NCI-H146 treated with DMSO at 0.1 percent for 48 hours (cell line): Measurements from ENCODE around the gene ALS2CL.

Source experiments
- DNase-seq: peaks from one replicate; lab custom pipeline; 2025; ENCODE audit not compliant: unreplicated experiment; lab: John Stamatoyannopoulos, UW

The ALS2CL gene

DNA sequence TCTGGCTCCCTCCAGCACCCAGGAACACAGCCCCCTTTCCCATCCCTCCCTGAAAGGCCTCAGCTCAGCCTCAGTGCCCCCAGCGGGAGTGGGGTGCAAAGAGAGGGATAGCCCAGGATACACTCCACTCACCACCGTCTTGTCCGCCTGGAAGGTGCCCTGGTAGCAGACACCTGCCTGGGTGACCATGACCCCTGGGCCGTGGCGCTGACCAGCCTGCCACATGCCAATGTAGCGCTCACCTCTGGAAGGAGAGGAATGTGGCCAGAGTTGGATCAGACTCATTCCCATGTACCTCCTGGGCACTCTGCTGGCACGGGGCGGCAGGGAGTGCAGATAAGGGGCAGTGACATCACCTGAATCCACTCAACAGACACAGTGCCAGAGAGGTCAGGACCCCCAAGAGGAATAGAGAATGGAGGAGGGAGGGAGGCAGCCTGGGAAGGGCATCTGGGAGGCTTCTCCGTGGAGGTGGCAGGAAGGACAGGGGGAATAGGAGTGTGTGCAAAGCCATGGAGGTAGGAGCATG is 13.1 kb downstream of the ALS2CL start:
- no peak for DNase-seq

DNA sequence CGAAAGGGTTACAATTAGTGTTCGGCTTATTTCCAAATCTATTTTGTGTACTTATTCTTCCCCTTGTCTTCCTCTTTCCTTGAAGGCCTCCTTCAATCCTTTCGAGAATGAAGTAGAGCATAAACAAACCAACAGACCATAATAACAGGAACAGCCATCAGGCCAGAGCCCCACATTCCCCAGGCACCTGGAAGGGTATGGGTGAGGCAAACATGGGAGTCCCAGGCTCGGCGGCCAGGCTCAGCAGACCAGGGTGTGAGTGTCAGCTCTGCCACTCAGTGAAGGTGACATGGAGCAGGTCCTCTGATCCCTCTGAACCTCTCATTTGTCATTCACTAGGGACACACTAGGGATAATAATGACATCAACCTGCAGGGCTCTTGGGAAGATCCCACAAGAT is 13.8 kb downstream of the ALS2CL start:
- no peak for DNase-seq

DNA sequence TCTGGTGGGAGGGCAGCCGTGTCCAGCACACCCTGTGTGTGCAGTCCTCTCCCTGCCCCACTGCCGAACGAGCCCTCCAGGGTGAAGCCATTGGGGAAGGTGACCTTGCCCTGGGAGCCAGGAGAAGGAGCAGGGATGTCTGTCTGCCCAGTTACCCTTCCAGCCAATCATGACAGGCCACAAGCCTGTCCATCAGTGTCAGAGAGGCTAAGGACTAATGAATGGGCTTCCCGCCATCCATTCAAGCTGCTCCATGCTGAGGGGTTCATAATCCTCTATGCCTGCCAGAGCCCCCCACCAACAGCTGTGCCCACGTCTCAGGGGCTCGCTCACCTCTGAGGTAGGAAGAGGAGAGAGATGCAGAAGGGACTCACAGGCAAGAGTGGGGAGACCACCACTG is 15.2 kb downstream of the ALS2CL start:
- no peak for DNase-seq

DNA sequence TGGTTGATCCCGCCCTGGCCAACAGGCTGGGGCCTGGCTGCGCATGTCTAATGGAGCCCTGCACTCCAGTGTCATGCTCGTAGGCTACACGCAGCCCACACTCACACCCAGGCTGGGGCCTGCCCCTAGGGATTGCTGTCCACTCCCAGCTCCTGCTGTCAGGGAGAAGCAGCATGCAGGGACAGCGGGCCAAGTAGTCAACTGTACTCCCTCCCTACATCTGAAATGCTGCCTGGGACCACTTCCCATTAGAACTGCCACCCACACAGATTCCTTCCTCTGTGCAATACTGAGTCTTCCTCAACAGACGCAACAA is 16.1 kb downstream of the ALS2CL start:
- no peak for DNase-seq

DNA sequence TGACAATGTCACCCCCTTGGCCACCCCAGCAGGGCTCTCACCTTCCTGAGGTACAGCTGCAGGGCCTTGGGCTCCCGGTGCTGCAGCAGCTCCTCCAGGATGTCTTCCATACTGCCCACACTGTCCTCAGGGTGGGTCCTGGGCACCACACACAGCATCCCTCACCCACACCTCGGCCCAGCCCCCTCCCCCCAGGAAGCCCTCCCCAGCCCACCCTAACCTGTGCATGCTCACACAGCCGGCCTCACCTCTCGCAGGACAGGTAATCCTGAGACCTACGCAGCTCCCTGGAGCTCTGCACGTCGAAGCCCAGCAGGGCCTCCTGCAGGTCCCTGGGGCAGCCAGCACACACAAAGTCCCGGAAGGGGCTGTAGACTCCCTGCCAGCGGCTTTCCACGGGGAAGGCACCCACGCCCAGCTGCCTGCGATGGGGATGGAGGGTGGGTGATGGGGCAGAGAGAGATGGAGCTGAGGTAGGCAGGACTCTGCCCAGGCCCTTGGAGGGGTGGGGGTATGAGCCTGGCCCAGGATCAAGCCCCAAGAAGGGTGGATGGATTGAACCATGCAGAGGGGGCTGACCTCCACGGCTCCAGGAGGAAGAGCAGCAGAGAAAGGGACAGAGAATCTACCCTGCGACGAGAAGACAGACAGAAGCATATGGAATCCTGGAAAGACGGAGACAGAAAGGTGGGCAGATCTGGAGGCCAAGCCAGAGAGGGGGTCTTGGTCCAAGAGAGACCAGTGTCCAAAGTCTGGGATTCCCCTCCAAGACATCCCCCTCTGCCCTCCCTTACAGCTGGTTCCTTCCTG is 16.7 kb downstream of the ALS2CL start:
- DNase-seq, result no peak

DNA sequence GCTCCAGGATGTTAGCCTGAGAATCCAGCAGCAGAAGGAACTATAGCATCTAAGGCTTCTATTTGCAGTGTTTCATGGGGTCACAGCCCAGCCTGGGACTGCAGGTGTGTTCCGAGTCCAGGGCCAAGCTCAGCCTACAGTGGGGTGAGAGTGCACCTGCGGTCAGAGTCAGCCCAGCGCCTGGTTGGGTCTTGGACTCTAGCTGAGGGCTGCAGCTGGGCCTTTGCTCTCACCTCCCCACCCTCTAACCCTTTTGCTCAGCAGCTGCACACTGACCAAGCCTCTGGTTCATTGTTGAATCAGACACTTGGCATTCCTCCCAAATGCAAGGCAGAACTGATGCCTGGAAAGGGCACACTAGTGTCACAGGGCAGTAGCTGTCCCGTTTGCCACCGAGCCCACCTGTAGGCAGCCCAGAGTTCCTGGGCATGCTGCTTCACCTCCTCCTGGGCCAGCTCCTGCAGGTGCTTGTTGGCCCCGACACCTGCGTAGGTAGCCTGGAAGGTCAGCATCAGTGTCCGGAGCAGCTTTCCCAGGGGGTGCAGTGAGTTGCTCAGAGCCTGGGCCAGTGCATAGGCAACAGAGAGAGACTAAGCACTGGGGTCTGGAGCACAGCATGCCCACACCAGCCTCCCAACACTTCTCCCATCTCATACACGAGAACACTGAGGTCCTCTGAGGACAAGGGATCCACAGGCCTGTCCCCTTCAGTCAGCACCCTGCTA is 17.5 kb downstream of the ALS2CL start:
- no peak for DNase-seq

DNA sequence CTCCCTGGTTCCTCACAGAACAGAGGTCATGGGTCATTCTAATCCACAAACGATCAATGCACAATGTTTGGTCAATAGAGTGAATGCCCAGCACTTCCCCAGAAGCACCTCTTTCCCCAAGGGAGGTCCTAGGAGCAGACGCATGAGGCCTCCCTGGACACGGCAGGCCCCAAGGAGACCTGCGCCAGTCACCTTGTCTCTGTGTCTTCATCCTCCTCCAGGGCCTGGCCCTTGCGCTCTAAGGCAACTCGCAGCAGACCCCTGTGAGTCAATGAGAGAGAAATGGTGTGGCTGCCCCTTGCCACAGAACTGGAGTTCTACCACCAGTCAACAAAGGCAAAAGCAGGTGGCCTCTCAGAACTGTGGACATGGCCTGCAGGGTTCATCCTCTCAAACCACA is 18.1 kb downstream of the ALS2CL start:
- DNase-seq, result no peak

GRCh38 chr3:46674031-46674845 is 19.2 kb downstream of the ALS2CL start:
- DNase-seq, result no peak

GRCh38 chr3:46673151-46674030 is 20.1 kb downstream of the ALS2CL start:
- no peak for DNase-seq

- no peak for DNase-seq
These were observed 21.2 kb downstream of the ALS2CL start for GRCh38 chr3:46672349-46672695.

DNA sequence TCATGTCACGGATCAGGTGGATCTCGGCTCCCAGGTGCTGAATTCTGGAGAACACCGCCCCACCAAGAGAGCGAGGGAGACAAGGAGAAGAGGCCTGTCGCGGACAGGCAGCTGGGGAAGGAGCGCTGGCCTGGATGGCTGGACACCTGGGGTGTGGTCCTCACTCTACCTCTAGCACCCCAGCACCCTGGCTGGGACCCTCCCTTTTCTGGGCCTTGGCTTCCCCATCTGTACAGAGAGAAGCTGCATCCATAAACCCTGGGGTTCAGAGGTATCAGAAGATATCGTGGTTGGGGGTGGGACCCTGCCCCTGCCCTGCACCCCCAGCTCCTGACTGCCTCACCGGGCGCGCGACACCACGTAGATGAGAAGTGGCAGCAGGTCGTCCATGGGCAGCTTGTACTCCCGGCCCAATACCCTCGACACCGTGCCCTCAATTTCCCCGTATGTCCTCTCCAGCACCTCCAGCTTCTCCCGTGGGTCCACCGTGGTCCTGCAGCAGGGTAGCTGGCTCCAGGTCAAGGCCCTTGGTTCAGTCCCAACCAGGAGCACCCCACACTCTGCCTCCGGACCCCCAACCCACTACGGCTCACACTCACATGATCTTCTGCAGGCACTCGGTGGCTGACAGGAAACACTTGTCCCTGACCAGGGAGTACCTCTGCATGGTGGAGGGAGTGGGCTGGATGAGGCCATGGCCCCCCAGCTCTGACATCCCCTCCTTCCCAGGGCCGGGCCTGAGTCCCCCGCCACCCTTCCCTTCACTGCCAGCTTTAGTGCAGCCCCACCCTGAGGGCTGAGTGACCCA is 21.7 kb downstream of the ALS2CL start:
- no peak for DNase-seq

GRCh38 chr3:46670891-46671427 is 22.5 kb downstream of the ALS2CL start:
- no peak for DNase-seq

GRCh38 chr3:46670000-46670890 is 23.2 kb downstream of the ALS2CL start:
- DNase-seq, result no peak

- DNase-seq, result no peak
These were observed 24.1 kb downstream of the ALS2CL start for GRCh38 chr3:46669191-46669999.

DNA sequence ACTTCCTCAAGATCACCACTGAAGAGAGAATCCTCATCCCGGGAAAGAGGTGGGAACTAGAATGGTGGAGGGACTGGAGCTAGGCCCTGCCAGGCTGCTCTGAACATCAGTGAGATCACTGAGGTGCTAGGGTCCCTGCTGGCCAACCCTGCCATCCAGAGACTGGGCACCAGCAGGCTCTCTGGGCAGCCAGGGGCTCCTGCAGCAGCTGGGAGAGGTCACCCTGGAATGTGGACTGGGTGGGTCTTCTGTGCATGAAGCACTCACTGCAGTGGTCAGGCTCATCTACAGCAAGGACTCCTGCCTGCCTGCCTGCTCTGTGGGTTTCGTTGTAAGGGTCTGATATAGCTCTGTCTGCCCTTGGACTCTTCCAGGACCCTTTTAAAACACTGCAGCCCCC is 24.9 kb downstream of the ALS2CL start:
- DNase-seq, result no peak

- DNase-seq, result no peak
These were observed 25.4 kb downstream of the ALS2CL start for GRCh38 chr3:46668116-46668515.

DNA sequence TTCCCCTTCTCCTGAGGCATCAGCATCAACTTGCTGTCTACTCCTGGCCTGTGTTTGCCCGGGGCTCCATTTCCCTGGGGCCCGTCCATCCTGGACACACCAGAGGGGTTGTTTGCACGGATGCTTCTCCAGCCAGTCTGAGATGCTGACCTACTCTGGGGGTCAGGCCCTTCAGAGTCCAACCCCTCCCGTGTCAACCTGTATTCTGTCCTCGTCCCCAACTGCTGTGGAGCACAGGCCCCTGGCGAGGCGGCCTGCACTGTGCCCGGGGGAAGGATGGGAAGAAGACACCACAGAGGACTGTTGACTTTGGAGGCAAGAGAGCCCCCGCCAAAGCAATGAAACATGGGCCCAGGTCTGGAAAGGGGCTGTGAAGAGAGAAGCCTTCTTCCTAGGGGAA is 25.8 kb downstream of the ALS2CL start:
- no peak for DNase-seq
